ENCODE results near the gene SAP130. TPM values are rescaled to one million over a fixed set of nuclear protein-coding genes. Genes with fewer than 3 reads are reported as not detected.
A peak's percentile ranks its signal among the peaks of the same experiment; 100 is the strongest.

Gene SAP130
- polyA plus RNA-seq, 1 of the 3 experiments (the other 2 are of a cell fraction): 19.0 TPM

- Histone ChIP-seq H3K36me3 (replicated peaks in 1 of 2; ENCODE audit: control insufficient read depth in 1 of 2, insufficient read depth in 2 of 2, low read length in 1 of 2) (no peaks in the 10 kb centered on the region), H3K27me3 (ENCODE audit: insufficient read depth) (no peaks in the 10 kb centered on the region), H3K9ac (no peak overlapping the region), H4K20me1 (ENCODE audit: insufficient read depth) (no peaks in the 10 kb centered on the region), H3K4me2 (no peak overlapping the region), H2AFZ (ENCODE audit: low read depth) (no peak overlapping the region), H3K9me3 (0 out of 2 replicates have a peak, but pooled peaks cover 18% of the 10 kb centered on the region), H3F3A (replicated peaks; ENCODE audit: insufficient read depth) (no peaks in the 10 kb centered on the region), H3K4me3 (ENCODE audit: low read depth in 2 of 2, low read length in 1 of 2) (no peak overlapping the region), H3K4me1 (ENCODE audit: control insufficient read depth in 1 of 2, insufficient read depth in 2 of 2, low read depth in 1 of 2, low read length in 1 of 2) (no peaks in the 10 kb centered on the region), H3K9me2 (no peaks in the 10 kb centered on the region), H3K27ac (ENCODE audit: low read depth in 2 of 2, low read length in 1 of 2) (no peak overlapping the region), H3K79me2 (ENCODE audit: insufficient read depth) (no peaks in the 10 kb centered on the region)
- TF ChIP-seq EZH2phosphoT487 (IDR thresholded peaks at IDR 0.05; ENCODE audit: borderline replicate concordance, low read depth) (no peak), TAF1 (IDR thresholded peaks at IDR 0.05; ENCODE audit: borderline replicate concordance, low read depth, low read length) (no peak), CHD2 (IDR thresholded peaks at IDR 0.05; ENCODE audit: low read length, partially characterized antibody) (no peak), MEF2A (IDR thresholded peaks at IDR 0.05; ENCODE audit: borderline replicate concordance, low read depth) (no peak), GABPA (IDR thresholded peaks at IDR 0.05; ENCODE audit: low read depth) (no peak), USF2 (IDR thresholded peaks at IDR 0.05; ENCODE audit: borderline replicate concordance, low read depth, low read length) (no peak)
- WGBS (ENCODE audit: low lambda C conversion rate): 54% methylated on average over 10 of the region's 10 CpGs
- CTCF ChIA-PET: no interaction called here
- no peak for DNase-seq
- POLR2A ChIA-PET: no interaction called here
Measured at GRCh38 chr2:128036748-128037607, 9.1 kb upstream of the SAP130 start.

- no peak for DNase-seq
- Histone ChIP-seq H3K79me2 (ENCODE audit: insufficient read depth) (no peaks in the 10 kb centered on the region), H2AFZ (ENCODE audit: low read depth) (no peak overlapping the region), H3K9ac (no peak overlapping the region), H3F3A (replicated peaks; ENCODE audit: insufficient read depth) (peaks cover 6% of the 10 kb centered on the region), H3K9me2 (no peaks in the 10 kb centered on the region), H3K27me3 (ENCODE audit: insufficient read depth) (no peaks in the 10 kb centered on the region), H4K20me1 (ENCODE audit: insufficient read depth) (no peaks in the 10 kb centered on the region), H3K4me3 (ENCODE audit: low read depth in 2 of 2, low read length in 1 of 2) (no peak overlapping the region), H3K27ac (ENCODE audit: low read depth in 2 of 2, low read length in 1 of 2) (no peak overlapping the region), H3K36me3 (replicated peaks in 1 of 2; ENCODE audit: control insufficient read depth in 1 of 2, insufficient read depth in 2 of 2, low read length in 1 of 2) (no peaks in the 10 kb centered on the region), H3K4me2 (no peak overlapping the region), H3K9me3 (0 out of 2 replicates have a peak, but pooled peaks cover 9% of the 10 kb centered on the region), H3K4me1 (ENCODE audit: control insufficient read depth in 1 of 2, insufficient read depth in 2 of 2, low read depth in 1 of 2, low read length in 1 of 2) (no peaks in the 10 kb centered on the region; a peak in 1 of 4 replicates)
- CTCF ChIA-PET: interaction anchor here (2.7 kb wide), 1 partner anchor 31 kb away, joined by 8 read pairs; no protein-coding TSS in a partner anchor
- 4% methylated on average over 4 of the region's 4 CpGs for WGBS (ENCODE audit: low lambda C conversion rate)
- TF ChIP-seq NFIC (IDR thresholded peaks at IDR 0.05; ENCODE audit: borderline replicate concordance) (no peak), JUND (IDR thresholded peaks at IDR 0.05) (no peak), YY1 (IDR thresholded peaks at IDR 0.05; ENCODE audit: low read depth) (no peak)
- POLR2A ChIA-PET: no interaction called here
Measured at GRCh38 chr2:128032092-128032491, 4.2 kb upstream of the SAP130 start.

- Histone ChIP-seq H3K36me3 (replicated peaks in 1 of 2; ENCODE audit: control insufficient read depth in 1 of 2, insufficient read depth in 2 of 2, low read length in 1 of 2) (no peaks in the 10 kb centered on the region), H3K4me2 (peak overlapping the region; percentile 94), H3K9me2 (no peaks in the 10 kb centered on the region), H2AFZ (ENCODE audit: low read depth) (peak overlapping the region; percentile 99), H3K27ac (ENCODE audit: low read depth in 2 of 2, low read length in 1 of 2) (peak overlapping the region; percentile 53 to 81; a peak in 3 of 4 replicates), H3K9ac (peak overlapping the region; percentile 89; the same call in 1 of the 2 replicates), H3K4me1 (ENCODE audit: control insufficient read depth in 1 of 2, insufficient read depth in 2 of 2, low read depth in 1 of 2, low read length in 1 of 2) (peaks cover 0 to 3% of the 10 kb centered on the region in 2 experiments; a peak in 2 of 4 replicates), H3K27me3 (ENCODE audit: insufficient read depth) (no peaks in the 10 kb centered on the region), H3K79me2 (ENCODE audit: insufficient read depth) (peaks cover 33% of the 10 kb centered on the region), H4K20me1 (ENCODE audit: insufficient read depth) (peaks cover 24% of the 10 kb centered on the region), H3K9me3 (0 out of 2 replicates have a peak, but pooled peaks cover 8% of the 10 kb centered on the region), H3K4me3 (ENCODE audit: low read depth in 2 of 2, low read length in 1 of 2) (peak overlapping the region; percentile 84 to 90), H3F3A (replicated peaks; ENCODE audit: insufficient read depth) (peaks cover 6% of the 10 kb centered on the region)
- peak; percentile 12 for DNase-seq
- WGBS (ENCODE audit: low lambda C conversion rate): 0% methylated on average over 1 of the region's 1 CpG
- ChIA-PET POLR2A (interaction anchor here (0.6 to 0.8 kb wide), 2 partner anchors 62 to 217 kb away, joined by 3 to 5 read pairs; partner anchors contain the start of gene UGGT1), CTCF (interaction anchor here (1.0 to 1.4 kb wide), 2 partner anchors 11 to 35 kb away, joined by 3 to 5 read pairs; no protein-coding TSS in a partner anchor)
- no peak for TF ChIP-seq JUND (IDR thresholded peaks at IDR 0.05)
- no peak for TF ChIP-seq EZH2phosphoT487 (IDR thresholded peaks at IDR 0.05; ENCODE audit: borderline replicate concordance, low read depth)
- no peak for TF ChIP-seq MAX (IDR thresholded peaks at IDR 0.05; ENCODE audit: low read depth)
- TF ChIP-seq RAD21 (IDR thresholded peaks at IDR 0.05; ENCODE audit: low read length): no peak
- TF ChIP-seq MXI1 (IDR thresholded peaks at IDR 0.05; ENCODE audit: low read depth, low read length): no peak
- TF ChIP-seq GABPA (IDR thresholded peaks at IDR 0.05; ENCODE audit: low read depth): no peak
- TF ChIP-seq RFX5 (IDR thresholded peaks at IDR 0.05; ENCODE audit: low read length): no peak
- TF ChIP-seq TEAD4 (IDR thresholded peaks at IDR 0.05; ENCODE audit: borderline replicate concordance, insufficient read depth): no peak
- no peak for TF ChIP-seq ELF1 (IDR thresholded peaks at IDR 0.05)
- TF ChIP-seq CTCF (IDR thresholded peaks at IDR 0.05): no peak
- no peak for TF ChIP-seq RXRA (IDR thresholded peaks at IDR 0.05; ENCODE audit: borderline replicate concordance, low read depth)
Measured at GRCh38 chr2:128028668-128029054, 802 bp upstream of the SAP130 start.
